Activated T-helper 1 cell treated with anti-CD3 and anti-CD28 coated beads, Interleukin-2, amount 50 U/mL, for 16 hours (primary cell): ENCODE data around the gene HDLBP.

Source experiments
- DNase-seq, 2 donors: peaks; one replicate each; pipeline ENCODE4 v3.0.0-alpha.2; 2020; ENCODE audit warnings: low read depth in 1 of 2, low spot score in 1 of 2

Gene HDLBP

GRCh38 chr2:241257419-241258032, 57.9 kb downstream of the HDLBP start:
- no peak for DNase-seq

- DNase-seq = no peak
These were observed 59.3 kb downstream of the HDLBP start for GRCh38 chr2:241256168-241256545.

DNA sequence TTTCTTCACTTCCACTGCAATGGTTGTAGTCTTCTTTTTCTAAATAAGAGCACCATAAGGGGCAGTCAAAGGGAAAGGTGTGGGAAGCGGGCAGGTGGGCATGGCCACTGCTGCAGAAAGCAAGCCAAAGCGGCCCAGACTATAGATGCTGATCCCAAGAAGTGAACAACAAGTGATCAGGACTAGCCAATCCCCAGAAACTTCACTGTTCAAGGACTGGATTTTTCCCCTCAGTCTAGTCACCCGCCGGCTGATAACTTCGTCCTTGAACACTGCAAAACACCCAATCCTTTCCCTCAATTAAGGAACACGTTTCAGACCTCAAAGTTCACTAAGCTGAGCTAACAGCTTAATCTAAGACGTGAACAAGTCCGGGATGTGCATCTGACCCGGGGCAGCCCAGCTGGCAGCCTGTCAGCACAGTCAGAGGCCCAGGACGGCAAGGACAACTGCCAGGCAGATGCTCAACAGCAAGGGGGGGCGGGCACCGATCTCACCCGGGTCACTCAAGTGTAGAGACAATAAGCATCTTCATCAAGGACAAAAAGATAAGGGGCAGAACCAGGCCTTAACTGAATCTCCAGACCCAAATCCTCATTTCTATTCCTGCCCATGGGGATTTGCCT, 59.8 kb downstream of the HDLBP start:
- DNase-seq = no peak

- DNase-seq = no peak
These were observed 60.5 kb downstream of the HDLBP start for GRCh38 chr2:241254904-241255351.

DNA sequence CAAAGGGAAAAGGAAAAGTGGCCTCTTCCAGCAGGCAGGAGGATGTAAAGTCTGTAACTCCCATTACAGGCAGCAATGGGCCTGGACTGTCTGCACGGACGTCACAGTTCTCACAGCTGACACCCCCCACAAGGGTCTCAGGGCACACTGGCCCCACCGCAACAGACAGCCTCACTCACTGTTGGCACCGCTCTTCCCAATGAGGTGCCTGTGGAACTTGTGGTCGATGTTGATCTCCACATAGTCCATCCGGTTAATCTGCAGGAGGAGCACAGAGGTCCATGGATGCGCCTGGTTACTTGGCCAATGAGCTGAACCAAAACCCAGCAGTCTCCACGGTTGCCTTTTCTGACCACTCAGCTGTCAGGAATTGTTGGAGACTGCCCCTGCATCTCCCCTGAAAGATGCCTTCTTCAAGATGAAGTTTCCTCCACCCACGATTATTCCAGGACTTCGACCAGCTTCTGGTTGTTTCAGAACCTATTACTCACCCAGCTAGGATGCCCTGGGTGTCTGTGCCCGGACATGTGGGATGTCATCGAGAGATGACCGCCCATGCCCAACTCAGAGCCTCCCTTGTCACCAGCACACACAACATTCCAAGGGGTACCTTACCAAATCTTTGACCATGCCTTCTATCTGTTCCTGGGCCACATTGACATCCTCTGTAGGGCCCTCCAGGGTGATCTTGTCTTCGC, 62.5 kb downstream of the HDLBP start:
- no peak for DNase-seq

DNA sequence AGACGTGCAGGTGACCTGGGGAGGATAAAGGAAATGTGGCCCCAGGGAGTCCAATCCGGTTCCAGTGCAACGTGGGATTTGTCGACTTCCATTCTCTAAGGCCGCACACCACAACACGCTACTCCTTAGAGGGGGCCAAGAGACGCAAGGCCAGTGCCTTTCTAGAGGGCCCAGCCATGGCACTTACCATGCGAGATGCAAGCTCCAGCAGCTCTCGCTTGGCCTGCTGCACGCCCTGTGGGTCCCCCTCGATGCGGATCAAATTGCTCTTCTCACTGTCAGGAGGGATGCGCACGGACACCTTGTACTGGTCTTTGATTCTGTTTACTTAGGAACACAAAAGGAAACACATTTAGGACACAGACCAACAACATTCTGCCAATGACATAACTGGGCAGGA, 65.8 kb downstream of the HDLBP start:
- no peak for DNase-seq

DNA sequence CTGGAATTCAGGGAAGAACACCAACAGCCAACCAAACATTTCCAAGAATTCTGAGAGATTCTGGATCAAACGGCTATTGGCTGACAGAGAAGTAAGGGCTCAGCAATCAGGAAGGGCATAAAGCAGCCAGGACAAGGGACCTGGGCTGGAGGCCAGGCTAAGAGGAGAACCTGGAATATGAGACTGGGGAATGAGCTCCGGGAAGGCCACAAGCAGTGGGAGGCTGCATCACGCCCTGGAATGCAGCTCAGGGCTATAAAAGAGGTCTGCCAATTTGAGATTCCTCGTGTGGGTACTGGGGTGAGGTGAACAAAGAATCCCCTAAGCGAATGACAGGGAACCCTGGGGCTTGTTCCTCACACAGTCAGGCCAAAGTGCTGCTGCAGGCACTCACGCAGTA, 66.6 kb downstream of the HDLBP start:
- no peak for DNase-seq

GRCh38 chr2:241248289-241248688, 67.2 kb downstream of the HDLBP start:
- no peak for DNase-seq

DNA sequence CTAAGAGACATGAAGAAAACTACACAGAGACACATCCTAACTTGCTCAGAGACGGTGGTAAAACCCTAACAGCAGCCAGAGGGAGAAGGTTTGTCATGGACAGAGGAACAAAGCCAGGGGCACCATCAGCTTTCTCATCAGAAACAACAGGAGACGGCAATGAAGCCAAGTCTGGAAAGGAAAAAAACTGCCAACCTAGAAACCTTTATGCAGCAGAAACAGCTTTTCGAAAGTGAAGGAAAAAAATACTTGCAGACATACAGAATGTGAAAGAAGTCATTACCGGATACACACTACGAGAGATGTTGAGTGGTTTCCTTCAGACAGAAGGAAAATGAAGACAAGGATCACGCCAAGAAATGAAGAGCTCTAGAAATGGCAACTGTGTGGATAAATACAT, 71.1 kb downstream of the HDLBP start:
- no peak for DNase-seq

DNA sequence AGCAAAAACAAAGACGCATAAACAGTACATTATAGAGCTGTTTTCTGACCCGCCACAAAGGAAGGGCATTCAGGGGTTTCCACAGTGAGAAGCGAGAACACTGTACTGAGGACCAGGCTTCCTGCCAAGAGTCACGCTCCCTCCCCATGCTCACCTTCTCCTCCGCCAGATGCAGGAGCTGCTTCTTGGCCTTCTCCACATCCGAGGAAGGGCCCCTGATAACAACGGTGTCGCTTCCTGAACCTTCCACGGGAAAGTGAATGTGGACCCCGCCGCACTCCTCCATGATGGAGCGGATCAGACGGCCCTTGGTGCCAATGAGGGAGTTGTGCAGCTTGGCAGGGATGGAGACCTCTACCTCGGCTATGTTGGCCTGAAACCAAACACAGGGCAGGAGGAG, 73.2 kb downstream of the HDLBP start:
- no peak for DNase-seq

DNA sequence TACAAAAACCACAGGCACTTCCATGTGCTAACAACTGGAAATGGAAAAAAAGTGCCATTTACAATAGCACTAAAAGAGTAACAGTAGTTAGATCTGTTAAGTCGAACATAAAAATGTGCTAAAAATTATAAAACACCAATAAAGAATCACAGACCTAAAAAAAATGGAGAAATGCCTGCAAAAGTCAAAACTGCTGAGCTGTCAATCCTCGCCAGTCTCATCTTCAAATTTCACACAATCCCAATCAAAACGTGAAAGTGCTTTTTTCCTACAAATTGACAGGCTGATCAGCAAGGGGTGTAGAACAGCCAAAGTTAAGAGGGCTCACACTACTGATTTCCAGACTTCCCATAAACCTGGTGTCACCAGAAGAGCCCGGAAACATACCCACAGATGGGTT, 73.8 kb downstream of the HDLBP start:
- DNase-seq = no peak

DNA sequence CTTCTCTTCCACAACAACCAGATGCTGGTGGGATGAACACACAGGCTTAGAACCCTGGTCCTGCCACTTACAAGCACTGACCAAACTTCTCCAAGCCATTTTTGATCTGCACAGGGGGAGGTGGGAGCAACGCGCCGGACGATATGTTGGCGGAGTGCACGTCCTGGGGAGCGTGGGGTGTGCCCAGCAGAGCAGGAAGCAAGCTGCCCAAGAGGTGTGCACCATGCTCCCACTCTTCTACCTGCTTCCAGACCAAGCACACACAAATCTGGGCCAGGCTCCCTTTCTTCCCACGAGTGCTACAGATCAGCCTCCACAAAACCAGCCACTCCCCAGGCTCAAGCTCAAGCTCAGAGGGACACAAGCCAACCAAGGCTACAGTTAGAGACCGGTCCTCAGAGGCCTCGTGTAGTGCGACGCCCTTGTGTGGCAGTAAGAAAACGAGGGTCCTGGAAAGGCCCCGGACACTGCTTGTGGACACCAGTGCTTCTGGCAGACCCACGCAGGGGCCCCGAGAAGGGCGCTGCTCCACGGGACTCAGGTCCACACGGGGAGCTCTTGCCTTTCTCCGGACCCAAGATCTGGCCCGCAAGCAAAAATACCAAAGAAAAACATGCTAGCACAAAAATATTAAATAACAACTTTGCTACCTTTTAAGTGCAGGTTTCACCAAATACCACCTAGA, 75.0 kb downstream of the HDLBP start:
- DNase-seq = no peak

GRCh38 chr2:241239552-241240202, 75.8 kb downstream of the HDLBP start:
- no peak for DNase-seq

- no peak for DNase-seq
These were observed 76.7 kb downstream of the HDLBP start for GRCh38 chr2:241238693-241239198.

- DNase-seq = no peak
These were observed 77.5 kb downstream of the HDLBP start for GRCh38 chr2:241237949-241238371.

DNA sequence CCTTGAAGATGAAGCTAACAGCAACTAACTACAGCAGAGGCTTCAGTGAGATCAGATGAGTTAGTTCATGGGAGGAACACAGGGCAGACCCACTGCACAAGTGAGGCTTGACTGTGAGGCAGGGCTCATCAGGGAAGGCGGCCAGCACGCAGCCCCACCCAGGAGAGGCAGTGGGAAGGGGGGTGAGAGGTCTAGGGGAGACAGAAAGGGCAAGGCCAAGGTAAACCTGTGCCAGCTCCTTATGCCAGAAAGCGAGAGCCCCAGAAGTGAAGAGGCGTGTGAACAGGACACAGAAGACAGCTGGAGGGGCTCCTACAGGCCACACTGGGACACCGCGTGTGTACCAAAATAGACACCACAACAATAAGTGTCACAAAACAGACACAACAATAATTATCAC, 78.4 kb downstream of the HDLBP start:
- no peak for DNase-seq

GRCh38 chr2:241235859-241236593, 79.4 kb downstream of the HDLBP start:
- no peak for DNase-seq

GRCh38 chr2:241234962-241235740, 80.3 kb downstream of the HDLBP start:
- no peak for DNase-seq

DNA sequence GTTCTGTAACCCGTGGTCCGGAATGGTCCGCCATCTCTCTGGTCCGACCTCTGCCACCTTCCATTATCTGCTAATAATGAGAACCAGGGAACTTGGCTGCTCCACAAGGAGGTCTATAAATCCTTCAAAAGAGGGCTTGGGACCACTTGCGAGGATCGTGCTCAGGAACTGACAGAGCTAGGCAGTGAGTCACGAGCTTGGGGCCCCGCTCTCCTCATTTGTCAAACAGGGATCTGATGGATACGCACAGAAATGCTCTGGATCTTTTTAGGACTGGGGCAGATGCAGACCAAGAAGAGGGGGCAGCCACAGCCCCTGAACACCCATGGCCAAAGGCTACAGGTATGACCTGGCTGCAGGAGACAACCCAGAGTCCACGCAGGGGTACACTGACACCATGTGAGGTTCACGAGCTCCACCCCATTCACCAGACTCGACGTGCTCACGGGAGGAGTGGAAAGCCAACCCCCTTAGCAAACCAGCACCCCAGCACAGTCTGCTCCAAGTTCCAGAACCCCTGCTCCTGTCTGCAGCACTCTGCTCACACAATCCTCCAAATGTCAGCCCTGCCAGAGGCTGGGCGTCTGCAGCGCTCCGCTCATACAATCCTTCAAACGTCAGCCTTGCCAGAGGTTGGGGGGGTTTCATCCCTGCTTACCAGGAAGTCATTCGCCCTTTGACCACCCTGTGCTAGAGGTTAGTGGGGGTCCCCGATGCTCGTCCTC, 81.2 kb downstream of the HDLBP start:
- DNase-seq = no peak
